Right renal cortex interstitium (tissue), 3 donors: Measurements from ENCODE around the gene PCDHGA9. TPM values are rescaled to one million over a fixed set of nuclear protein-coding genes. Genes with fewer than 3 reads are reported as not detected.
"Not testable (repeated sequence)": the region's sequence is repeated elsewhere in the genome, so short reads cannot be mapped to it uniquely, and the experiment has no call there.

Experiments used
- DNase-seq, 3 donors: peaks; one replicate each; pipeline ENCODE4 v3.0.0-alpha.2; 2013; ENCODE audit warnings: low read depth in 3 of 3, low spot score in 2 of 3
- polyA plus RNA-seq, 3 donors: library from polyadenylated mRNA; unstranded; fragments of 120-200 nt; gene quantifications; one replicate each; pipeline ENCODE4 v1.2.1, GENCODE V29; 2013; ENCODE audit not compliant: insufficient read length in 3 of 3

The PCDHGA9 gene
- polyA plus RNA-seq, result 1 to 10 TPM; 4.9 to 6.0 (median 5.3) TPM

DNA sequence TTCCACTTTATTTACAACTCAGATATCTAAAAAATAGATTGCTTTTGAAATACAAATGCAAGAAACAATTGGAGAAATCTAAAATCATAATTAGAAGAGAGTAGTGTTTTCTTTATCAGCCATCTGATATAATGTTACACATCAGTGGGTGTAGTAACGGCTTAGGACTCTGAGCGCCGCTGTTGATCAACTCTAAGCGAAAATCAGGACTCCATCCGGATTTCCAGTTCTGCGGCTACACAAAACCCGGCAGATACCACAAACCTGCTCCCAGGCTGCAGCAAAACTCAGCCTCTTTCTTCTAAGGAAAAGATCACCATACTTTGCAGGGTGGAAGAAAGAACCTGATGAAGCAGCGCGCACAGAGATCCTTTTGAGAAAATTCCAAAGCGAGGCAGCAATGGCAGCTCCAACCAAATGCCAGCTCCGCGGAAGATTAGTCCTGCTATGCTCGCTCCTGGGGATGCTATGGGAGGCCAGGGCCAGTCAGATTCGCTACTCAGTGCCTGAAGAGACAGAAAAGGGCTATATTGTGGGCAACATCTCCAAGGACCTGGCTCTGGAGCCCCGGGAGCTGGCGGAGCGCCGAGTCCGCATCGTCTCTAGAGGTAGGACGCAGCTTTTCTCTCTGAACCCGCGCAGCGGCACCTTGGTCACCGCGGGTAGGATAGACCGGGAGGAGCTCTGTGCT, at the start of gene PCDHGA9:
Gene PCDHGA9 (plus strand): TSS at position 226 of the 691 bp plus-strand sequence. CDS start 175 bp downstream, at position 401.
- DNase-seq, result no peak

DNA sequence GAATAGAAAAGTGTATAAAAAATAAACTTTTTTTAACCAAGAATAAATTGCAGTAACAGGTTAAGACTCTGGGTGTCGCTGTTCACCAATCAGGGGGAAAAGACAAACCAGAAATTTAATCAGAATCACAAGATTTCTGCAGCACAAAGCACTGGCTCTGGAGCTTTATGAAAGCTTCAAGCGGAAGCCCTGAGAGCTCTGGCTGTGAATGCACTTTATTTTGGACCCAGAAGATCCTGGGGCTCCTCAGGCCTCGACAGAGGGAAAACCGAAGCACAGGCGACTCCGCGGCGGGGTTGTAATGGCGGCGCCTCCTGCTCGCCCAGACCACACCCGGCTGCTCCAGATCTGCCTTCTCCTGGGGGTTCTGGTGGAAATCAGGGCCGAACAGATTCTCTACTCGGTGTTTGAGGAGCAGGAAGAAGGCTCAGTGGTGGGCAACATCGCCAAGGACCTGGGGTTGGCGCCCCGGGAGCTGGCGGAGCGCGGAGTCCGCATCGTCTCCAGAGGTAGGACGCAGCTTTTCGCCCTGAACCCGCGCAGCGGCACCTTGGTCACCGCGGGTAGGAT, 47.6 kb upstream of the PCDHGA9 start, which contains the start of gene PCDHGA4:
Gene PCDHGA4 (plus strand): TSS at position 122 of the 570 bp plus-strand sequence. CDS start 87 bp downstream, at position 209.
- no peak for DNase-seq

DNA sequence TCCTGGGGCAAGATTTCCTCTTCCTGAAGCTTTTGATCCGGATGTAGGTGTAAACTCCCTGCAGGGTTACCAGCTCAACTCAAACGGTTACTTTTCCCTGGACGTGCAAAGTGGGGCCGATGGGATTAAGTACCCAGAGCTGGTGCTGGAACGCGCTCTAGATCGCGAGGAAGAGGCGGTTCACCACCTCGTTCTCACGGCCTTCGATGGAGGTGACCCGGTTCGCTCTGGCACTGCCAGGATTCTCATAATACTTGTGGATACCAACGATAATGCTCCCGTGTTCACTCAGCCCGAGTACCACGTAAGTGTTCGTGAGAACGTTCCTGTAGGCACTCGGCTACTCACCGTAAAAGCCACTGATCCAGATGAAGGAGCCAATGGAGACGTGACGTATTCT, 46.9 kb upstream of the PCDHGA9 start:
- no peak for DNase-seq

DNA sequence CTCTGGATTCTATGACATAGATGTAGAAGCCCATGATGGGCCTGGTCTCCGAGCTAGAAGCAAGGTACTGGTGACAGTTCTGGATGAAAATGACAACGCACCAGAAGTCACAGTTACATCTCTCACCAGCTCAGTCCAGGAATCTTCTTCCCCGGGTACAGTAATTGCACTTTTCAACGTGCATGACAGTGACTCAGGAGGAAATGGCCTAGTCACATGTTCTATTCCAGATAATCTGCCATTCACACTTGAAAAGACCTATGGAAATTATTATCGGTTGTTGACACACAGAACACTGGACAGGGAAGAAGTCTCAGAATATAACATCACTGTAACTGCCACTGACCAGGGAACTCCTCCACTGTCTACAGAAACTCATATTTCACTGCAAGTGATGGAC, 46.4 kb upstream of the PCDHGA9 start:
- DNase-seq, result no peak

DNA sequence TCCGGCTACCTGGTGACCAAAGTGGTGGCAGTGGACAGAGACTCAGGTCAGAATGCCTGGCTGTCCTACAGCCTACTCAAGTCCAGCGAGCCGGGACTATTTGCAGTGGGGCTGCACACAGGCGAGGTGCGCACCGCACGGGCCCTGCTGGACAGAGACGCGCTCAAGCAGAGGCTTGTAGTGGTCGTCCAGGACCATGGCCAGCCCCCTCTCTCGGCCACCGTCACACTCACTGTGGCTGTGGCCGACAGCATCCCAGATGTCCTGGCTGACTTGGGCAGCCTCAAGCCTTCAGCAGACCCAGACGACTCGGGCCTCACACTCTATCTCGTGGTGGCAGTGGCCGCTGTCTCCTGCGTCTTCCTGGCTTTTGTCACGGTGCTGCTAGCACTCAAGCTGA, 45.6 kb upstream of the PCDHGA9 start:
- DNase-seq, result no peak

DNA sequence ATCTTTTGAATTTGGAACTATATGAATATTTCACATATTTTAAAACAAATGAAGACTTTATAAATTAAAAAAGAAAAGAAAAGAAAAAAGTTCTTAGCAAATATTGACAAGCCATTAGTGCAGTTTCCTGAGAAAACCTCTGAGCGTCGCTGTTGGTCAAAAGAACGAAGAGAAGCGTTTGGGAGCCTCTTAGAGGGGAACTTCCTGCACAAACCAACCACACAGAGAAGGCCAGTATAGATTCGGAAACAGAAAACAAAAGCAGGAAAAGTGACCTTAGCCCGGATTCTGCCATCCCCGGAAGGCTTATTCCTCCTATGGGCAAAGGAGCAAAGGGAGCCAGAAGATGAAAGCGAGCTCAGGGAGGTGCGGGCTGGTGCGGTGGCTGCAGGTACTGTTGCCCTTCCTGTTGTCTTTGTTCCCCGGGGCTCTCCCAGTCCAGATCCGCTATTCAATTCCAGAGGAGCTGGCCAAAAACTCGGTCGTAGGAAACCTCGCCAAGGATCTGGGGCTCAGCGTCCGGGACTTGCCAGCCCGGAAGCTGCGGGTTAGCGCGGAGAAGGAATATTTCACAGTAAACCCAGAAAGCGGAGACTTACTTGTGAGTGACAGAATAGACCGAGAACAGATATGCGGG, 42.7 kb upstream of the PCDHGA9 start, which contains the start of gene PCDHGB2:
Gene PCDHGB2 (plus strand): TSS at position 205 of the 637 bp plus-strand sequence. CDS start 142 bp downstream, at position 347.
- DNase-seq, result no peak

DNA sequence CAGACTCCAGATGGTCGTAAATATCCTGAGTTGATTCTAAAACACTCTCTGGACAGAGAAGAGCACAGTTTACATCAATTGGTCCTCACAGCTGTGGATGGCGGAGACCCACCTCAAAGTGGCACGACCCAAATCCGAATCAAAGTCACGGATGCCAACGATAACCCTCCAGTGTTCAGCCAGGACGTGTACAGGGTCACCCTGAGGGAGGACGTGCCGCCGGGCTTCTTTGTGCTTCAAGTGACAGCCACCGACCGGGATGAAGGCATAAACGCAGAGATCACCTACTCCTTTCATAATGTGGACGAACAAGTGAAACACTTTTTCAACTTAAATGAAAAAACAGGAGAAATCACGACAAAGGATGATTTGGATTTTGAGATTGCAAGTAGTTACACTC, 41.9 kb upstream of the PCDHGA9 start:
- no peak for DNase-seq

DNA sequence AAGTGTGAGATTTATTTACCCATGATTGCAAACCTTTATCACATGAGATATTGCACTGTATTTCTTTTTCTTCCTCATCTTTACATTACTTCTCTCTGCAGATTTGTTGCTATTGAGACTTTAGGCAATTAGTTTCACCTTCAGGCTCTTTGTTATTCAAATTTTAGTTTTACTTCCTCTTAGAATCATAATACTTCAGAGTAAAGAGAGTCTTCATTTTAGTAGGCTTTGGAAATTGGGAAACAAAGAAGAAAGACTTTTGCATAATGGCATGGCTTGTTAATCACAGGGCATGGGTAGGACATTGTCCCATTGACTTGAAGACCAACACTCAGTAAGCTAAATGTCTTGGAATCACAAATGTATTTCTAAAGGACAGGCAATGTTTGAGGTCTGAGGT, 39.9 kb upstream of the PCDHGA9 start:
- DNase-seq, result no peak

DNA sequence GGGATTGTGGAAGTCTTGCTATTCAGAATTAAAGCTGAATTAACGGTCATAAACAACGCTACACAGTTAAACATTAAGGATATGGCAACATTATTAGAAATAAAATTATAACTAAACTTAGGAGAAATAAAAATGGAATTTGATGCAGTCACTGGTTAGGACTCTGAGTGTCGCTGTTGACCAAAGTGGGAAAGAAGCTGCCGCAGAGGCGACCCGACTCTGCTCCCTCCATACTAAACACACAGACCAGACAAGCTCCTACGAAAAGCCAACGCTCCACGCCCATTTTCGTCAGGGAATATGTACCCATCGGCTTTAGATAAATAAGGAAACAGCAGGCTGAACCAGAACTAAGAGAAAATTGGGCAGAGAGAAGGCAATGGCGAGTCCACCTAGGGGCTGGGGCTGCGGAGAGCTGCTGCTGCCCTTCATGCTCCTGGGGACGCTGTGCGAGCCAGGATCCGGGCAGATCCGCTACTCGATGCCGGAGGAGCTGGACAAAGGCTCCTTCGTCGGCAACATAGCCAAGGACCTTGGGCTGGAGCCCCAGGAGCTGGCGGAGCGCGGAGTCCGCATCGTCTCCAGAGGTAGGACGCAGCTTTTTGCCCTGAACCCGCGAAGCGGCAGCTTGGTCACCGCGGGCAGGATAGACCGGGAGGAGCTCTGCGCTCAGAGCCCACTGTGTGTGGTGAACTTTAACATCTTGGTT, 38.5 kb upstream of the PCDHGA9 start, which contains the start of gene PCDHGA5:
Gene PCDHGA5 (plus strand): TSS at position 211 of the 709 bp plus-strand sequence. CDS start 169 bp downstream, at position 380.
- no peak for DNase-seq

DNA sequence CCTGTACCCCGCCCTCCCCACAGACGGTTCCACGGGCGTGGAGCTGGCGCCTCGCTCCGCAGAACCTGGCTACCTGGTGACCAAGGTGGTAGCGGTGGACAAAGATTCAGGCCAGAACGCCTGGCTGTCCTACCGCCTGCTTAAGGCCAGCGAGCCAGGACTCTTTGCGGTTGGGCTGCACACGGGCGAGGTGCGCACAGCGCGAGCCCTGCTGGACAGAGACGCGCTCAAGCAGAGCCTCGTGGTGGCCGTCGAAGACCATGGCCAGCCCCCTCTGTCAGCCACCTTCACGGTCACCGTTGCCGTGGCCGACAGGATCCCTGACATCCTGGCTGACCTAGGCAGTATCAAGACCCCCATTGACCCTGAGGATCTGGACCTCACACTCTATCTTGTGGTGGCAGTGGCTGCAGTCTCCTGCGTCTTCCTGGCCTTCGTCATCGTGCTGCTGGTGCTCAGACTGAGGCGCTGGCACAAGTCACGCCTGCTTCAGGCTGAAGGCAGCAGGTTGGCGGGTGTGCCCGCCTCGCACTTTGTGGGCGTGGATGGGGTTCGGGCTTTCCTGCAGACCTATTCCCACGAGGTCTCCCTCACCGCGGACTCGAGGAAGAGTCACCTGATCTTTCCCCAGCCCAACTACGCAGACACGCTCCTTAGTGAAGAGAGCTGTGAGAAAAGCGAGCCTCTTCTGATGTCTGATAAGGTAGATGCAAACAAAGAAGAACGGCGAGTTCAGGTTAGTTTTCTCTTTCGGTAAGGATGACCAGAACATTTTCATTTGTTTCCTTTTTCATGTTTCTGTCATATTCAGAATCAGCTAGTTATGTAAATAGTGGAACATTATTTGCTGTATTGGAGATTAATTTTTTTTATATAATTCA, 36.3 kb upstream of the PCDHGA9 start:
- DNase-seq, result no peak

DNA sequence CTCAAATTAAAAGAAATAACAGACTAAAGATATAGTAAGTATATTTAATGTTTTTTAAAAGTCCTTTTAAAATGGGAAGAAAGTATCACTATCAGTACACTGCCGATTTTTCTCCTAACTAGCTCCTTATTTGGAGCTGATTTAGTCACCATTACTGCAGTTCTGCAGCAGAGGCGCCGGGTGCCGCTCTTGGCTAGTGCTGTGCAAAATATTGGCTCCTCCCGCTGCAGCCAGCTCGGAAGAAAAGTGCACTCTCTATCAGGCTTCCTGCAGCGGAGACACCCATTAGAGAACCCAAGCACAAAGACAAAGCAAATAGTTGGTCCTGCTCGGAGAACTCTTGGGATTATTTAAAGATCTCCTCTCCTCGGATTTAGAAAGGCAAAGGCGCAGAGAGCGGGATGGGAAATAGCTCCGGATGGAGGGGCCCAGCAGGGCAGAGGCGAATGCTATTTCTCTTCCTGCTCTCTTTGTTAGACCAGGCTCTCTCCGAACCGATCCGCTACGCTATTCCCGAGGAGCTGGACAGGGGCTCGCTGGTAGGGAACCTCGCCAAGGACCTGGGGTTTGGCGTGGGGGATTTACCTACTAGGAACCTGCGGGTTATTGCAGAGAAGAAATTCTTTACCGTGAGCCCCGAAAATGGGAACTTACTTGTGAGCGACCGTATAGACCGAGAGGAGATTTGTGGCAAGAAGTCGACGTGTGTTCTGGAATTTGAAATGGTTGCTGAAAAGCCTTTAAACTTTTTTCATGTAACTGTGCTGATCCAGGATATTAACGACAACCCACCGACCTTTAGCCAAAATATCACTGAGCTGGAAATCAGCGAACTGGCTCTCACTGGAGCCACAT, 32.4 kb upstream of the PCDHGA9 start, which contains the start of gene PCDHGB3:
Gene PCDHGB3 (plus strand): TSS at position 249 of the 855 bp plus-strand sequence. CDS start 153 bp downstream, at position 402.
- no peak for DNase-seq

DNA sequence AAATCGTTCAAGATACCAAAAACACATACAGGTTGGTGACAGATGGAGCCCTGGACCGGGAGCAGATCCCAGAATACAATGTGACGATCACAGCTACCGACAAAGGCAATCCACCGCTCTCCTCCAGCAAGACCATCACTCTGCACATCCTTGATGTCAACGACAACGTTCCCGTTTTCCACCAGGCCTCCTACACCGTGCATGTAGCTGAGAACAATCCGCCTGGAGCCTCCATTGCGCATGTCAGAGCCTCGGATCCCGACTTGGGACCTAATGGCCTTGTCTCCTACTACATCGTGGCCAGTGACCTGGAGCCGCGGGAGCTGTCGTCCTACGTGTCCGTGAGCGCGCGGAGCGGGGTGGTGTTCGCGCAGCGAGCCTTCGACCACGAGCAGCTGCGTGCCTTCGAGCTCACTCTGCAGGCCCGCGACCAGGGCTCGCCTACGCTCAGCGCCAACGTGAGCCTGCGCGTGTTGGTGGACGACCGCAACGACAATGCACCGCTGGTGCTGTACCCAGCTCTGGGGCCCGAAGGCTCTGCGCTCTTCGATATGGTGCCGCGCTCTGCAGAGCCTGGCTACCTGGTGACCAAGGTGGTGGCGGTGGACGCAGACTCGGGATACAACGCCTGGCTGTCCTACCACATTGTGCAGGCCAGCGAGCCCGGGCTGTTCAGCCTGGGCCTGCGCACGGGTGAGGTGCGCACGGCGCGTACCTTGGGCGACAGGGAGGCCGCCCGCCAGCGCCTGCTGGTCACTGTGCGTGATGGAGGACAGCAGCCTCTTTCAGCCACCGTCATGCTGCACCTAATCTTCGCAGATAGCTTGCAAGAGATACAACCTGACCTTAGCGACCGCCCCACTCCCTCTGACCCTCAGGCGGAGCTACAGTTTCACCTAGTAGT, 30.8 kb upstream of the PCDHGA9 start:
- DNase-seq, result no peak

DNA sequence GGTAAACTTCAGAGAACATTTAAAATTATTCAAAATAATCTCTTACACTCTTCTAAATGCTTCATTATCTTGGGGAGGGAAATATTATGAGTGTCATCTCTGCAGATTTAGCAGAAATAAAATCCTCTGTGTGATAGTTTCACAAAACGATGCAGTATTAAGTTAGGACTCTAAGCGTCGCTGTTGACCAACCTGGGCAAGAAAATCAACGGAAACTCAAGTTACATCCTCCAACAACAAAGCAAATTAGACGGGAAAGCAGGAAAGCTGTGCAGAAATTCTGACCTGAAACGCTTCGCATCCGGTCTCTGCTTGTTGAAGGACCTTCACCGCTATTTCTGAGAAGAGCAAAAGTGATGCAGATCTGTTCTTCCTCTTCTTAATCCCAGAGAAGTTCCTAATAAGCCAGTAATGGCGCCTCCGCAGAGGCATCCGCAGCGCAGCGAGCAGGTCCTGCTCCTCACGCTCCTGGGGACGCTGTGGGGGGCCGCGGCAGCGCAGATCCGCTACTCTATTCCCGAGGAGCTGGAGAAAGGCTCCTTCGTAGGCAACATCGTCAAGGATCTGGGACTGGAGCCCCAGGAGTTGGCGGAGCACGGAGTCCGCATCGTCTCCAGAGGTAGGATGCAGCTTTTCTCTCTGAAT, 28.8 kb upstream of the PCDHGA9 start, which contains the start of gene PCDHGA6:
Gene PCDHGA6 (plus strand): TSS at position 219 of the 645 bp plus-strand sequence. CDS start 193 bp downstream, at position 412.
- no peak for DNase-seq

DNA sequence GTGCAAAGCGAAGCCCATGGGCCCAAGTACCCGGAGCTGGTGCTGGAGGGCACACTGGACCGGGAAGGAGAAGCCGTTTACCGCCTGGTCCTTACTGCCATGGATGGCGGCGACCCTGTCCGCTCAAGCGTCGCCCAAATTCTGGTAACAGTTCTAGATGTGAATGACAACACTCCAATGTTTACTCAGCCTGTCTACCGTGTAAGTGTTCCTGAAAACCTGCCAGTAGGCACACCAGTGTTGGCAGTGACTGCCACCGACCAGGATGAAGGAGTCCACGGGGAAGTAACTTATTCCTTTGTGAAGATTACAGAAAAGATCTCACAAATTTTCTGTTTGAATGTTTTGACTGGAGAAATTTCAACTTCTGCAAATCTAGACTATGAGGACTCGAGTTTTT, 28.0 kb upstream of the PCDHGA9 start:
- no peak for DNase-seq

DNA sequence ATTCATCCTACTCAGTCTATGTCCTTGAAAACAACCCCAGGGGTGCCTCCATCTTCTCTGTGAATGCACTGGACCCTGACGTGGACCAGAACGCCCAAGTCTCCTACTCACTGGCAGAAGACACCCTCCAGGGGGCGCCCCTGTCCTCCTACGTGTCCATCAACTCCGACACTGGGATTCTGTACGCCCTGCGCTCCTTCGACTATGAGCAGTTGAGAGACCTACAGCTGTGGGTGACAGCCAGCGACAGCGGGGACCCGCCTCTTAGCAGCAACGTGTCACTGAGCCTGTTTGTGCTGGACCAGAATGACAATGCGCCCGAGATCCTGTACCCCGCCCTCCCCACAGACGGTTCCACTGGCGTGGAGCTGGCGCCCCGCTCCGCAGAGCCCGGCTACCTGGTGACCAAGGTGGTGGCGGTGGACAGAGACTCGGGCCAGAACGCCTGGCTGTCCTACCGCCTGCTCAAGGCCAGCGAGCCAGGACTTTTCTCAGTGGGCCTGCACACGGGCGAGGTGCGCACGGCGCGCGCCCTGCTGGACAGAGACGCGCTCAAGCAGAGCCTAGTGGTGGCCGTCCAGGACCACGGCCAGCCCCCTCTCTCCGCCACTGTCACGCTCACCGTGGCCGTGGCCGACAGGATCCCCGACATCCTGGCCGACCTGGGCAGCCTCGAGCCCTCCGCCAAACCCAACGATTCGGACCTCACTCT, 27.0 kb upstream of the PCDHGA9 start:
- not testable (repeated sequence) for DNase-seq

DNA sequence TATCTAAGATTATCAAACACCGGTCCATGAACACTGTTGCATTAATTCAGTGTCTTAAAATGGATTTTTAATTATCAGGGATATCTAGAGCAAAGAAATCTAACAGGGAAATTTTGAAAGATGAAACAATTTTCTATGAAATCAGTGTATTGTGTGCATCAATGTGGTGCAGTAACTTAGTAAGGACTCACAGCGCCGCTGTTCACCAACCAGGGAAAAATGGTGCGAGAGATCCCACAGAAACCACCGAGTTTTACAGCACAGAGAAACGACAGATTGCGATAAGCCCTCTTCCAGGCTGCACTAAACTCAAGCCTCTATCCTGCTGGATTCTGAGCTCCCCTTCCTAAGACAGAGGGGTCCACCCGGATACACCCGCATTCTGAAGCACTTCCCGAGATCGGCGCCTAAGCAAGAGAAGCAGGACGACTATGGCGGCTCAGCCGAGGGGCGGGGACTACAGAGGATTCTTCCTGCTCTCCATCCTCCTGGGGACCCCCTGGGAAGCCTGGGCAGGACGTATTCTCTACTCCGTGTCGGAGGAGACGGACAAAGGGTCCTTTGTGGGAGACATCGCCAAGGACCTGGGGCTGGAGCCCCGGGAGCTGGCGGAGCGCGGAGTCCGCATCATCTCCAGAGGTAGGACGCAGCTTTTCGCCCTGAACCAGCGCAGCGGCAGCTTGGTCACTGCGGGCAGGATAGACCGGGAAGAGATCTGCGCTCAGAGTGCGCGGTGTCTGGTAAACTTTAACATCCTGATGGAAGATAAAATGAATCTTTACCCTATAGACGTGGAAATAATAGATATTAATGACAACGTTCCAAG, 19.9 kb upstream of the PCDHGA9 start, which contains the start of gene PCDHGA7:
Gene PCDHGA7 (plus strand): TSS at position 274 of the 826 bp plus-strand sequence. CDS start 158 bp downstream, at position 432.
- no peak for DNase-seq
